NCI-H2081 (cell line): ENCODE results near the gene AFG1L.
"Not testable (repeated sequence)": the region's sequence is repeated elsewhere in the genome, so short reads cannot be mapped to it uniquely, and the experiment has no call there.

ENCODE experiments used
- DNase-seq, 2 experiments: peaks; one replicate each; lab custom pipeline; 2025; lab: John Stamatoyannopoulos, UW

Gene AFG1L

DNA sequence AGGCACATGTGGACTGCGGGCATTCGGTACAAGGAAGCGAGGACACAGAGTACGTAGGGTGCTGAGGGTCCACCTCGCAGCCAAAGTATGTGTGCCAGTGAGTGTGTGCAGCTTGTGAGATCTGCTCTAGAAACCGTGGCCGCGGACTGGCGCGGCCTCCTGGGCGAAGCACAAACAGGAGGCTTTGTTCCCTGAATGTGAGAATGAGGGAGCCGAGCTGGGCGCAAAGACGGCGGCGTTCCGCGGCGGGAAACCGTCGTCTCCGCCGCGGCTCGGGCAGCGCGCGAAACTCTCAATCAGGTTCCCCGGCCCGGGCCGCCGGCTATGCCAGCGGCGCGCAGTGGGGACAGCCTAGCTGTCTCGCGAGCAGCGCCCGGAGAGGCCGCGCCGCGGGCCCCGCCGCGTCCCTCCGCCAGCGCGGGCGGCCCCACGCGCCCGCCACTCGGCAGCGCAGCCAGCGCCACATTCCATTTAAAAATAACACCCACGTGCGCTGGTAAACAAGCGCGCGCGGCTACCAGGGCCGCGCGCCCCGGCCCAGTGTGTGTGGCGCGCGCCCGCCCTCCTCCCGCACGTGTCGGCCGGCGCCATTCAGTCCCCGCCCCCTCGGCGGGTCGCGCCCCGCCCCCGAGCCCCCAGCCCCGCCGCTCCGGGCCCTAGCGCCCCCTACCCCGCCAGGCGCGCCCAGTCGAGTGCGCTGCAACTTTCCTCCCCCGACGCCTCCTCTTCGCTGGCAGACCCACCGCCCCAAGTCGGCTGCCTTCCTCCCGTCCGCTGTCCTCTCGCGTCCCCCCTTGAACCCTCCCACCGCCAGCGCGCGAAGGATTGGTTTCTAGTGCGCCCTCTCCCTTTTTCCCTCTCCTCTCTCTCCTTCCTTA lies 262.9 kb downstream of the AFG1L start:
- DNase-seq: peak; percentile 28 to 54

DNA sequence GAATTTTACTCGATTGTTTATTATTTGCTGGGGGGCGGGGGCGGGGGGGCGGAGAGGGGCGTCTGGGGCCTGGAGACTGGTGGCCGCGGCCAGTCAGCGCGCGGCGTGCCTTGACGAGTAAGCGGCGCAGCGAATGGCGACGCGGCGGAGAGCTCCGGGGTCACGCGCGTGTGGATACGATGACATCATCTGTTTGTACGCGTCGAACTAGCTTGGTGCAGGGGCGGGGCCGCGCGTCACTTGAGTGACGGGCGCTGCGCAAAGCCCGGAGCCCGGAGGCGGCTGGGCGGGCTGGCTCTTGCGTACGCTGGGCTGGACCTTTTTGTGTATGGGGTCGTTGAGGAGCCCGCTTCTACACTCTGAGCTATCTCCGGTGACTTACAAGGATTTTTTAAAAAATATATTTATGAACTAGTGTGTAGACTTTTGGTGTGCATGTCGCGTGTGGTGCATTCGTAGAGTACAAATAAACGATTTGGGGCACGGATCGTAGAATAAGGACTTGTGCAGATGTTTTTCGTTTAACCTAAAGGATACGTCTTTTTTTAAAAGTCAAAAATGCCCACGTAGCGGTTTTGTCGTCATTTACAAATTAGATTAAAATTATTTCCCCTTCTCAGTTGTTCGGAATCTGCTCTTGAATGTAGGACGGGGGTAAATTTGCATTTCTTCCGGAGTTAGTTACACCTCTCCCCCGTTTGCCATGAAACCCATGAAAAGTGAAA lies 263.7 kb downstream of the AFG1L start:
- DNase-seq: peak; percentile 81 to 91

DNA sequence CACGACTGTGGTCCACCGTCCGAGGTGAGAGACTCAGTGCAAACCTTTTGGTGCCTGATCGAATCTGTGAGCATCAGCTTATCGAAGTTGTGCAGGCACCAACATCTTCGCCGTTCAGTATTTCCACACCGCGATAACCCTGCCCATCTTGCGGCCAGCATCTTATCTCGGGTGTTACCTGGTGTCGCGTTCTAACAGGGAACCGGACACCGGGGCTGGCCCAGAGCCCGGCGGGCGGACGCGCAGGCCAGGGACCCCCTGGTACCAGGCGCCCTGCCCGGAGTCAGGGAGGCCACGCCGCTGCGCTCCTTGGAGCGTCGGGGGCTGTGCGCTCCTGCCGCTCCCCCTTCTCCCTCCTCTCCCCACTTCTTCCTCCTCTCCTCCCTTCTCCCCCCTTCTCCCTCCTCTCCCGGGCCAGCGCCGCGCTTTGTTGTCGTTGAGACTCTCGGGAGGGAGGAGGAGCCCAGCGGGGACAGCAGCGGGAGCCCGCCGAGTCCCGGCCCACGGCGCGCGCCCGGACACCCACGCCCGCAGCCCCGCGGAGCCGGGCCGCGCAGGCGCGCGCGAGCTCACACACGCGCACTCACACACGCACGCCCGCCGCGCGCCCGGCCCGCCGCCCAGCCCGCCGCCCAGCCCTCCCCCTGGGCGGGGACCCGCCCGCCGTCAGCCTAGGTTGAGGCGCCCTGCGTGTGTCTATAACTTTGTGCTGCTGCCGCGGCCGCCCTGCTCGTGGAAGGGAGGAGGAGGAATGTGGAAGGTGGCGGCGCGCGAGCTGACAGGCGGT lies 264.4 kb downstream of the AFG1L start:
- peak; percentile 35 to 67 for DNase-seq

DNA sequence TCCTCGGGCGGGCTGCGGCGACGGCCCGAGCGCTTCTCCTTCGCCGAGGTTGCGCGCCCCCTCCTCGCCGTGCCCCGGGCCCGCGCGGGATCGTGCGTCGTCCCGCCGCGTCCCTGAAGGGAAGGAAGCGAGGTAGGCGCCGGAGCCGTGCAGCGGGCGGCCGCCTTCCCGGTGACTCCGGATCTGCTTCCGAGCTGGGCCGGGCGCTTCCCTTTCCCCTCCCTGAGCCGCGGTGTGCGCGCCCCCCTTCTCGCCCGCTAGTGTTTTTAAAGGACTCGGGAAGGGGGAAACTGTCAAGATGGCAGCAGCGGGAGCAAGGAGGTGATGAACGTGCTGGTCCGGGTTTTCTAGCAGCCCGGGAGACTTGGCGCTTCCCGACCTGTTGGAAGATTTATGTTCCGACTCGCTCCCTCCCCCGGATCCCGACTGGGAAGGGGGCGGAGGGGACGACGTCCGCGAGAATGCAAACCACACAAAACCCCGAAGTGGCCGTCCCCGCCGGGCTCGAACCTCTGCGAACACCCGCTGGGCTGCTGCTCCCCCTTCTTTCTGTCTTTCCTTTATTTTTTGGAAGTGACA lies 265.1 kb downstream of the AFG1L start:
- peak; percentile 17 to 47 for DNase-seq

DNA sequence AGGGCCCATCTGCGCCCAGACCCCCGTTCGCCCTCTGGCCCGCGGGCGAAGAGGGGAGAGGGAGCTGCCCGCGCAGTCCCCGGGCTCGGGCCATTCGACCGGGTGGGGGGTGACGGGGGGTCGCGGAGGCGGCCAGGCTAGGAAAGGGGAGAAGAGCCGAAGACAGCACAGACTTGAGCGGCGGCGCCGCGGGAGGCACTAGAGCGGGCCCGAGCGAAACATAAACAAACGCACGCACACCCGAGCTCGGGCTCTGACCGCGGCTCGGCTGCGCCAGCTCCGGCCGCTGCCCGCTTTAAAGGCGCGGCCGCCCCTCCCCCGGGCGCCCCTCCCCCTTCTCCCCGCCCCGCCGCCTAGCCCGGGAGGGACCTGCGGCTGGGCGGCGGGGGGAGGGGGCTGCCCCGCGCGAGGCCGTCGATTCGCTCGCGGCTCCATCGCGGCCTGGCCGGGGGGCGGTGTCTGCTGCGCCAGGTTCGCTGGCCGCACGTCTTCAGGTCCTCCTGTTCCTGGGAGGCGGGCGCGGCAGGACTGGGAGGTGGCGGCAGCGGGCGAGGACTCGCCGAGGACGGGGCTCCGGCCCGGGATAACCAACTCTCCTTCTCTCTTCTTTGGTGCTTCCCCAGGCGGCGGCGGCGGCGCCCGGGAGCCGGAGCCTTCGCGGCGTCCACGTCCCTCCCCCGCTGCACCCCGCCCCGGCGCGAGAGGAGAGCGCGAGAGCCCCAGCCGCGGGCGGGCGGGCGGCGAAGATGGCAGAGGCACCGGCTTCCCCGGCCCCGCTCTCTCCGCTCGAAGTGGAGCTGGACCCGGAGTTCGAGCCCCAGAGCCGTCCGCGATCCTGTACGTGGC lies 265.8 kb downstream of the AFG1L start, which contains the start of gene FOXO3:
FOXO3 (plus strand) TSS at position 455 of the 846 bp plus-strand sequence; CDS start at position 747, 292 bp downstream.
- DNase-seq: peak; percentile 39 to 58

DNA sequence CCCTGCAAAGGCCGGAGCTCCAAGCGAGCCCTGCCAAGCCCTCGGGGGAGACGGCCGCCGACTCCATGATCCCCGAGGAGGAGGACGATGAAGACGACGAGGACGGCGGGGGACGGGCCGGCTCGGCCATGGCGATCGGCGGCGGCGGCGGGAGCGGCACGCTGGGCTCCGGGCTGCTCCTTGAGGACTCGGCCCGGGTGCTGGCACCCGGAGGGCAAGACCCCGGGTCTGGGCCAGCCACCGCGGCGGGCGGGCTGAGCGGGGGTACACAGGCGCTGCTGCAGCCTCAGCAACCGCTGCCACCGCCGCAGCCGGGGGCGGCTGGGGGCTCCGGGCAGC lies 266.4 kb downstream of the AFG1L start:
- not testable (repeated sequence) for DNase-seq

DNA sequence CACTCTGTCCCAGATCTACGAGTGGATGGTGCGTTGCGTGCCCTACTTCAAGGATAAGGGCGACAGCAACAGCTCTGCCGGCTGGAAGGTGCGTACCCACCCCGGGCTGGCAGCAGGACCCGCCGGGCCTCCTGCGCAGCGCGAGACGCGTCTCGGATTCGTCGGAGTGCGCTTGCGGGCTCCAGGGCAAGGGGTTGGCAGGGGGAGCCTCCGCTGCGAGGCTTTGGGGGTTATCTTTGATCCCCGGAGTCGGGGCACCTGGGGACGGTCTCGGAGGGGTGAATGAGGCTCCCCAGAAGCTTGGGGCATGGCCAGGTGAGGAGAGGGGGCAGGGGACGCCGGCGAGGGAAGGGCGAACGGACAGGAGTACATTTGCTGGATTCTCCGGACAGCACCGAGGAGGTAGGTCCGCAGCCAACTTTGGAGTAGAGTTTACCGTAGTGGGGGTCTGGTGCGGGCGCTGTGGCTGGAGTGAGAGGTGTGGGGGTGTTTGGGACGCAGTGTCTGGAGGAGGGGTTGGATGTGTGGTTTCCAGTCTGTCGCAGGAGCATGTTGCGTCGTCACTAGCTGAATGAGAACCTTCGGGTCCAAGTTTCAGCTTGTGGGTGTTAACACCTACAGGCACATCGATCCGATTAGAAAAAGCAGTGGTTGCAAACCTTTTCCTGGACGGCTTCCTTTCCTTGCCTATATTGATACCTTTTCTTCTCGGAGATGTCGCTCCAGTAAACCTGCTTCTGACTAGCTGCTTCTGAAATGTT lies 267.1 kb downstream of the AFG1L start:
- DNase-seq: no peak

DNA sequence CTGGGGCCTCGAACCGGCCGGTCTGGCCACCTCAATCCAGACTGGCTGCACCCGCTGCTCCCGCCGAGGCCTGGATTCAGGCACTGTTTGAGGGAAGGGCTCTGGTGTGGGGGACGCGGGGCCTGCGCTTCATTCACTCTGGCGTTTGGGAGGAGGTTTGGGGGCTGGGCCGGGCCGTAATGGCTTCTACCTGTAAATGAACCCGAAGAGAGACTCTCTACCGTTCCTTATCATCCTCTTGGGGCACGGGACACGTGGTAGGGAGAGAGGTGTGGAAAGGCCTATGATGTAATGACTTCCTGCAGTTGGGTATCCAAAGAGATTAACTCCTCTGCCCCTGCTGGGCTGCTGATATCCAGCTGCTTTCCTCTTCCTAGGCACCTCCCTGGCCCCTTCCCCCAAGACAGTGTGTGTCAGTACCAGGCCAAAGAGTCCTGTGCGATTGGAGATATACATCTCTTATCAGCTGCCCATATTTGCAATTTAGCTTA lies 267.7 kb downstream of the AFG1L start:
- peak in 1 of 2 experiments; percentile 16 for DNase-seq

DNA sequence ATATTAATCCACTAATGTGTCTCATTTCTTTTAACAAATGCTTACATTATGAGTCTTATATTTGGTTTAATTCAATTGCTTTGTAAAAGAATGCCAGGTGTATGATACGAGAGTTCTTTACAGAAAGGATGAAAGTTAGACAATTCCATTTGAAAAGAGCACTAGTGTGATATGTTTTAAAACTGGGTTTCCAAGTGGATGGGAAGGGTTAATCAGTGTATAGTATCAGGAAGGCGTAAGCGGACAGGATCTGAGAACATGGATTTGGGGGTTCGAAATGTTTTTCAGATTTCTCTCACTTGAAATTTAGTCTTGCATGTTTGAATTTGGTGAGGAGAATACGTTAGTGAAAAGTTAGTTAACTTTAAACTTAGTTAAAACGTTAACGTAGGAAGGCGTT lies 268.4 kb downstream of the AFG1L start:
- no peak for DNase-seq

DNA sequence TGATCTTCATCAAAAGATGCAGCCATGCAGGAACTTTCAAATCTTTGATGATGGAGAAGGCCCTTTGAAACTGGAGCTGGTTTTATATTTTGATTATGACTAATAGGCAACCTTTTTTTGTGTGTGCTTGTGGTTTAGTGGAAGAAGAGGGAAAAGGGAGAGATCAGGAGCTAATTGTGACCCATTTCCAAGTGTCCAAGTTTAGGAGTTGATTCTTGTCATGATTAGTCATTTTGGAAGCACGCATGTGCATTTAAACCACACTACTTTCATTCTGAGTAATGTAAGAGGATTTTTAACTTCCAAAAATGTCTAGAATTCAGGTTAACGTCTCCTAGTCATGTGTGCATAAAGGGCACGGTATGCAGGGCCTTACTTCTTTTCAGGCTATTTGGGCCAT lies 269.3 kb downstream of the AFG1L start:
- DNase-seq: no peak

DNA sequence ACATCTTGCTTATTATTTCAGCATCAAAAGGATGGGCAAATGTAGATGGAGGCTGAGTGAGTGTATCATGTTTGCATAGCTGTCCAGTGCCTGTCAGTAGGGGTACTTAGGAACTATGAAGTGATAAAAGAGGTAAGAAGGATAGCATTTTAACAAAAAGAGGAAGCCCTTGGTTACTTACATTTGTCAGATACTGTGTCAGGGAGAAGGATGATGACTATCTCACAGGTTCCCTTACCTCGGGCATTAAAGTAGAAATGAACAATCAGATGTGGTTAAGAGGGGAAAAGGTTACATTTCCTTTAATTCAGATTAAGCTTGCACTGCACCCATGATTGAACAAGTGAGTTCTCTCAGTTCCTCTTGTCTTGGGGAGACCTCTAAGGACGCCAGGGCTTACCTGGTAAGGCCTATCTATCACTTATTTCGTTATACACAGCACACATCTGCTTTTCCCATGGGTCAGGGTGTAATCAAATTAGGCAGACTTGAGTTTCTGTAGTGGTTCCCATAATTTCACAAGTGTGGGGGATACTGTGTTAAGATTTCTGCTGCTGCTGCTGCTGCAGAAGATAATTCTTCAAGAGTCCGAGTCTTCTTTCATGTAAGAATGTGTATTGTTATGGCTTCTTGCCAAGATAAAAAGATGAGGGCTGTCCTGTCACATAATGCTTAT lies 270.4 kb downstream of the AFG1L start:
- no peak for DNase-seq

DNA sequence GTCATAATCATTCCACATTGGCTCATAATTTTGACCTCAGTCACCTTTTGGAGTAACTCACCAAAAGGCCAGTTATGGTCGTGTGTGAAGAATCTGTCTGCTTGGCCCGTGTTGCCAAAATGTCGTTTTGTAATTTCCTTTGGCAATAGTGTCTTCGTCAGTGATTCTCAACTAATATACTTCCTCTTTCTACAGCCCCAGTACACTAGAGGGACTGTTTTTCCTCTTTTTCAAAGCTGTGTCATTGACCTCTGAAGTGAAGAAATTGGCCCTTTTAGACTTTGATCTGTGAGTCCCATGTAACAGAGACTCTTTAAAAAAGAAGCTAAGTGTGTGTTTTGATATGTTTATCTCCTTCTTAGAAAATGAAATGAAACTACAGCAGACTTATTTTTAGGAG lies 271.0 kb downstream of the AFG1L start:
- no peak for DNase-seq

DNA sequence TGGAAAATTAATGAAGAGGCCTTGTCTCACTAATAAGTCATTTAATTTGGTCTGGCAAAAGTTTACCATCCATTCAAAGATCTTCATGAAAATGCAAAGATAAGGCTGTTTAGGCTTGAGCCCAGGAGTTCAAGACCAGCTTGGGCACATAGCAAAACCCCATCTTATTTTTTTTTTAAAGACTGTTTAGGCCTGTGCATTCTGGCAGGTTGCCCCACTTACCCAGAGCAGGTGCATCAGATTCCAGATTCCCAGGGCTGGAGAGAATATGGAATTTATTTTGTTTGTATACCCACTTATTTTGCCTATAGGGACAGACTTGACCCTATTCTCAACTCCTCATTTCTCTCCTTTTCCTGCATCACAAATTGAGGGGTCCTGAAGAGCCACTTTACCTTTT lies 271.6 kb downstream of the AFG1L start:
- no peak for DNase-seq

DNA sequence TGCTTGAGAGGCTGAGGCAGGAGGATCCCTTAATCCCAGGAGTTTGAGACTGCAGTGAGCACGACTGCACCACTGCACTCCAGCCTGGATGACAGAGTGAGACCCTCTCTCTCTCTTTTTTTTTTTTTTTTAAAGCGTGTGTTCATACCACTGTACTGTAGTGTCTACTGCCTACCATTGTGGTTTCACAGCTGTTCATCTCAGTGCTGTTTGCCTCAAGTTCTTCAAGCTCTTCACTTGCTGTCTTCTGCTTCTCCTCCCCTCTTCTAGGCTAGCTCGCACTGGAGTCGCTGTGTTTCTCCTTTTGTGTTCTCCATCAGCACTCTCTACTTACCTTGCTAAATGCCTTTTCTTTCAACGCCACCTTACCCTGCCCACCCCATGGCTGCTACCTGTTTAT lies 273.2 kb downstream of the AFG1L start:
- no peak for DNase-seq

DNA sequence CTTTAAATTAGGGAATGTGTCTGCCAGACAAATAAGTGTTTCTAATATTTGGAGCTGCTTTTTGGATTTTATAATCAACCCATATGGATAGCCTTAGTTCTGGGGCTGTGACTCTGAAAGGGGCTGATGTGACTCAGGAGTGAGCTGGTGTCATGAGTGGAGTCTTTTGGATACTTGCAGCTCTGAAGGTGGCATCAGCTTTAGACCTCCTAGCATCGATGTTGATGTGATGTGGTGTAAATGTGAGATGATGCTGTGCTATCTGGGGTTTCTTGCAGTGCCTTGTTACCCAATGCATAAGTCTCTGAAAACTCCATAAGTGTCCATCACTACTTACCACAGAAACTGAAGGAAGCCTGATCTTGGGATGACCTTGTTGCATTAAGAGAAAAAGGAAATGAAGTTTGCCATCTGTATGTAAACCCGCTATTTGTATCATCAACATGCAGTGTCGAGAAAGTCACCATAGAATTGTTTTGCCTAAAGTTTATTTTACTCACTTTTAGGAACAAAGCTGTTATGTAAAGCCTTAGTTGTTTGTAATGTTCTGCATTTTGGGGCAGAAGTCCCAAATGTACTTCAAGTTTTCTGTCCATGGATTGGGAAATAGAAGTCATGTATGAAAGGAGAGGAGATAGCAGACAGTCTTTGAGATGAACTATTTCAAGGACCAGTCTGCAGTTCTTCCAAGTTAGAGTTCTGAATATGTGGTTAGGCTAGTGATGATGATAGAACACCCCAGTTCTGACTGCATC lies 273.9 kb downstream of the AFG1L start:
- DNase-seq: no peak

DNA sequence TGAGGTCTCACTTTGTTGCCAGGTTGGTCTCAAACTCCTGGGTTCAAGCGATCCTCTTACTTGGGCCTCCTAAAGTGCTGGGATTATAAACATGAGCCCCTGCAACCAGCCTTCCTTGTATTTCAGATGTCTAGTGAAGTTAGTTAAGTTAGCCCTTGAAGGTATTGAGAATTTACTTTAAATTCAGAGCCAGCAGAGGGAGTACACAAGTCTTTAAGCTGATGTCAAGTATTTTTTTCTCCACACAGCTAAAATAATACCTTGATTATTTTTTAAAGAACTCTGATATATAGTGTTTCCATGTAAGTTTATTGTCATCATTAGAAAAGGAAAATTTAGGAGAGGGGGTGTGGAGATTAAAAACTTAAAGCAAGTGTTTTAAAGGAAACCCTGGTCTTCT lies 275.7 kb downstream of the AFG1L start:
- DNase-seq: no peak

DNA sequence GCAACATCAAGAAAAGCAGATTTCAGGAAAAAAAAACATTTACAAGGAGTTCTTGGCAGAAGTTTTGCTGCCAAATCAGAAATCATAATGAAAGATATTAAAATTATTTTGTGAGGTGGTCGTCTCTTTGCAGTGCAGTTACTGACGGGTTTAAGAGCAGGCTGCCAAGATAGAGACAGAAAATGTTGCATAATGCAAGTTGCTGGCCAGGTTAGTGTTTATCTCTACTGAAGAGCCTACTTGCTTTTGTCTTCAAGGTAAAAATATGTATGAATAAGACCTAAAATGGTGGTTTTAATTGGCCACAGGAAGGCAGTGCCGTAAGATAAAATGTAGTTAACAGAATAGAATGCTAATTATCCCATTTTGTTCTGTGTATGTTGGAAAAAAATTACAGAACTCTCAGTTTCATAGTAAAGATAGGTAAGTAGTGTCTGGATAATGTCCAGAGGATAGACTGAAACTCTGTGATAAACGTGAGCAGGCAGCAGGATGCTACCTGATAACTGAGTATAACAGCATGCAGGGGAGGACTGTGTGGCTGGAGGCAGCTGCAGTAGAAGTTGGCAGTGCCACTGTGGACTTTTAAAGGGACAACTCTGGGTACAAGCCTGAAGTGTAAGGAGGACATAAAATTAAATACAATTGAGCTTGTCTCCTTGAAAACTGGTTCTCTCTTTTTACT lies 279.7 kb downstream of the AFG1L start:
- no peak for DNase-seq
